RWPE1 (cell line): Measurements from ENCODE around the gene CCL19.

ENCODE experiments used
- CTCF ChIA-PET: fragments of 350-600 bp; sonication (Branson Sonifier 250); formaldehyde crosslinking; extraction: SDS; loops from one replicate; lab custom pipeline; 2021; lab: Yijun Ruan, JAX
- POLR2A ChIA-PET: fragments of 400-600 bp; formaldehyde crosslinking; extraction: SDS; loops from one replicate; lab custom pipeline; 2020; ENCODE audit warnings: antibody characterized with exemption; ENCODE audit not compliant: low non-redundant PET; lab: Yijun Ruan, JAX
- DNase-seq: peaks from one replicate; pipeline ENCODE4 v3.0.0; 2012; ENCODE audit warnings: low spot score
- H3K27ac ChIP-seq: fragments of 450-650 bp; 2 replicates; pipeline ENCODE4 v1.5.1; 2017
- TF ChIP-seq, protein P1 (sequence below): fragments of 450-650 bp; conservative IDR thresholded peaks from 2 replicates; pipeline ENCODE4 v1.5.1; 2017; ENCODE audit warnings: low read depth, mild to moderate bottlenecking

CCL19 gene

DNA sequence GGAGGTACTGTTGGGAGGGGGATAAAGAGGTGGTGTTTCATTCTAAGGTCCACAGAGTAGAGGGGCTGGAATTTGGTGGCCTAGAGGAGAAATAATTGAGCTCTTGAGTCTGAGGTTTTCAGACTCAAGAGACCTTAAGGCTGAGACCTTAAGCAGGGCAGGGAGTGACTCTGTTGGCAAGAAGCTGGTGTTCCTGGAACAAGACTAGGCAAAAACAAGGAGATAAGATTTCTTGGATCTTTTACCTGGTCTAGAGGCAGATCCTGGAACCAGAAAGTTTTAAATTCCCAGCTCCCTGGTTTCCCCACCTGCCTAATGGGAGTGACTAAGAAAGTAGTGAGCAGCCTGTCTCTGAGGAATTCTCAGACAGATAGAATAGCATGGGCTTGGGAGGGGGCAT lies 22.9 kb upstream of the CCL19 start:
- POLR2A ChIA-PET, result no interaction called here
- H3K27ac ChIP-seq, result no peak overlapping the region
- TF ChIP-seq, protein P1, sequence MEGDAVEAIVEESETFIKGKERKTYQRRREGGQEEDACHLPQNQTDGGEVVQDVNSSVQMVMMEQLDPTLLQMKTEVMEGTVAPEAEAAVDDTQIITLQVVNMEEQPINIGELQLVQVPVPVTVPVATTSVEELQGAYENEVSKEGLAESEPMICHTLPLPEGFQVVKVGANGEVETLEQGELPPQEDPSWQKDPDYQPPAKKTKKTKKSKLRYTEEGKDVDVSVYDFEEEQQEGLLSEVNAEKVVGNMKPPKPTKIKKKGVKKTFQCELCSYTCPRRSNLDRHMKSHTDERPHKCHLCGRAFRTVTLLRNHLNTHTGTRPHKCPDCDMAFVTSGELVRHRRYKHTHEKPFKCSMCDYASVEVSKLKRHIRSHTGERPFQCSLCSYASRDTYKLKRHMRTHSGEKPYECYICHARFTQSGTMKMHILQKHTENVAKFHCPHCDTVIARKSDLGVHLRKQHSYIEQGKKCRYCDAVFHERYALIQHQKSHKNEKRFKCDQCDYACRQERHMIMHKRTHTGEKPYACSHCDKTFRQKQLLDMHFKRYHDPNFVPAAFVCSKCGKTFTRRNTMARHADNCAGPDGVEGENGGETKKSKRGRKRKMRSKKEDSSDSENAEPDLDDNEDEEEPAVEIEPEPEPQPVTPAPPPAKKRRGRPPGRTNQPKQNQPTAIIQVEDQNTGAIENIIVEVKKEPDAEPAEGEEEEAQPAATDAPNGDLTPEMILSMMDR, result no peak
- CTCF ChIA-PET, result no interaction called here
- DNase-seq, result no peak

DNA sequence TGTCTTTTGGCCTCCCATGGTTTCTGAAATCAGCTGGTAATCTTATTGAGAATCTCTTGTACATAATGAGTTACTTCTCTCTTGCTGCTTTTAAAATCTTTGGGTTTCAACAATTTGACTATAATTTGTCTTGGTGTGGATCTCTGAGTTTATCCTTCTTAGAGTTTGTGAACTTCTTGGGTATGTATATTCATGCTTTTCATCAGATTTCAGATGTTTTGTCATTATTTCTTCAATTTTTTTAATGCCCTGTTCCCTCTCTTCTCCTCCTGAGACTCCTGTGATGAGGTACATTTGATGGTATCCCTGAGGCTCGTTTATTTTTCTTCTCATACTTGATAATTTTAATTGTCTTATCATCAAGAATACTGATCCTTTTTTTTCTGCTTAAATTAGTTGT lies 21.1 kb upstream of the CCL19 start:
- ChIA-PET POLR2A (no interaction called here), CTCF (no interaction called here)

DNA sequence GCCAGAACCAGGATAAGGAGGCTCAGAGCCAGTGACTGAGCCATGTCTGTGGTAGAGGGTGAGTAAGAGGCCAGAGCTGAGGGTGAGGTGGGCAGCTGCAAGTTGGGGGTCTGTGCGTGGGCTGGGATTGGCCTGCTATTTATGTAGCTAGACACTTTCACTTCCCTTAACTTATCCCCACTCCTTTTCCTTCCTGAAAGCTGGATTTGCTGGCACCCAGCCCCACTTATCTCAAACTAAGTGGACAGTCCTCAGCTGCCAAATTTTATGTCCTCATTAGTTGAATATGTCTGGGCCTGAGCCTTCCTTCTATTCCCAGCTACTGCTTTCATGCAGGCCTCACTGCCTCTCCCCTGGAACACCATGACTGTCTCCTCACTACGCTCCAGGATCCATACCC lies 18.9 kb upstream of the CCL19 start, which contains the start of gene CCL21:
CCL21 (minus strand) TSS at position 114 of the 400 bp plus-strand sequence; CDS start at position 44, 70 bp downstream.
- TF ChIP-seq, protein P1, result no peak
- ChIA-PET POLR2A (interaction anchor here (0.6 kb wide), 1 partner anchor 362 kb away, joined by 3 read pairs; no protein-coding TSS in a partner anchor), CTCF (interaction anchor here (0.5 to 0.6 kb wide), 2 partner anchors 17 to 188 kb away, joined by 3 to 5 read pairs; no protein-coding TSS in a partner anchor)
- no peak within 1 kb of the TSS for H3K27ac ChIP-seq
- no peak for DNase-seq

More for the DNA sequence above, 21.1 kb upstream of the CCL19 start:
- H3K27ac ChIP-seq, result no peak overlapping the region
- TF ChIP-seq, protein P1, result no peak
- DNase-seq, result no peak

DNA sequence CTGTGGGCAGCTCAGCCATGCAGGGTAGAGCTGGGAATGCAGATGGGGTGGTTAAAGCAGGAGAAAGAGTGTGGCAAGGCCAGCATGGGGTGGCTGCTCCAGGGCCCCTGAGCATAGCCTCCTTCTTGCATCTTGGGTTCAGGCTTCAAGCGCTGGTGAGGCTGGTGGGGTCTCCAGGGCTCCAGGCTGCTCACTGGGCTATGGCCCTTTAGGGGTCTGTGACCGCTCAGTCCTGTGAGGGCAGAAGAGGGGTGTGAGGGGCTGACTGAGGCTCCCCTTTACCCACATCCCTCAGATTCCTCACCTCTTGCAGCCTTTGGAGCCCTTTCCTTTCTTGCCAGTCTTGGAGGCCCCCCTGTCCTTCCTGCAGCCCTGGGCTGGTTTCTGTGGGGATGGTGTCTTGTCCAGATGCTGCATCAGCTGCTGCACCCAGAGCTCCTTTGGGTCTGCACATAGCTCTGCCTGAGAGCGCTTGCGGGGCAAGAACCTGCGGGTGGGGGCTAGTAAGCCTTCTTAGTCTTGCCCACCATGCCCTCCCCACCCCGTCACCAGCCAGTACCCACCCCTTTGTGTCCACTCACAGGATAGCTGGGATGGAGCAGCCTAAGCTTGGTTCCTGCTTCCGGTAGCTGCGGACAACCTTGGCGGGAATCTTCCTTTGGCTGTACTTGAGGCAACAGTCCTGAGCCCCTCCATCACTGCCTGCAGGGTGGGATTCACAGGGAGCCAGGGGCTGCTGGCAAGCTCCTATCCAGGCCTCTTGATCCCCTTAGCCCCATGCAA lies 18.3 kb upstream of the CCL19 start:
- no peak for DNase-seq
- CTCF ChIA-PET, result no interaction called here
- TF ChIP-seq, protein P1, result no peak
- H3K27ac ChIP-seq, result no peak overlapping the region
- POLR2A ChIA-PET, result no interaction called here

DNA sequence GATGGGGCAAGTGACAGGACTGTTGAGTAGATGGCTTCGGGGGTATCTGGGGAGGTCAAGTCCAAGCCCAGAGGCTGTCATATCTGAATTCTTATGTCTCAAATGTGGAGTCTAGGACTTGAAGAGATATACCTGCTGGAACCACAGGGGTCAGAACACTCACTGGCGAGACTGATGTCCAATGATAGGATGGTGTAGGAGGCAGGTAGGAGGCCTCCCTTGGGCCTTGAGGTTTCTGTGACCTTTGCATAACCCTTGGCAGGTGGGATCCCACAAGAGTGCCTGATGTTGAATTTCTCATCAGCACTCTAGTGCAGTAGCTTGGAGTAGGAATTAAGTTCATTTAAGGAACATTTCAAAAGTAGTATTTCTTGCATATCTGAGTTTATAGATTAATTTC lies 16.1 kb upstream of the CCL19 start:
- H3K27ac ChIP-seq, result no peak overlapping the region
- ChIA-PET POLR2A (no interaction called here), CTCF (no interaction called here)
- TF ChIP-seq, protein P1, result no peak
- no peak for DNase-seq

DNA sequence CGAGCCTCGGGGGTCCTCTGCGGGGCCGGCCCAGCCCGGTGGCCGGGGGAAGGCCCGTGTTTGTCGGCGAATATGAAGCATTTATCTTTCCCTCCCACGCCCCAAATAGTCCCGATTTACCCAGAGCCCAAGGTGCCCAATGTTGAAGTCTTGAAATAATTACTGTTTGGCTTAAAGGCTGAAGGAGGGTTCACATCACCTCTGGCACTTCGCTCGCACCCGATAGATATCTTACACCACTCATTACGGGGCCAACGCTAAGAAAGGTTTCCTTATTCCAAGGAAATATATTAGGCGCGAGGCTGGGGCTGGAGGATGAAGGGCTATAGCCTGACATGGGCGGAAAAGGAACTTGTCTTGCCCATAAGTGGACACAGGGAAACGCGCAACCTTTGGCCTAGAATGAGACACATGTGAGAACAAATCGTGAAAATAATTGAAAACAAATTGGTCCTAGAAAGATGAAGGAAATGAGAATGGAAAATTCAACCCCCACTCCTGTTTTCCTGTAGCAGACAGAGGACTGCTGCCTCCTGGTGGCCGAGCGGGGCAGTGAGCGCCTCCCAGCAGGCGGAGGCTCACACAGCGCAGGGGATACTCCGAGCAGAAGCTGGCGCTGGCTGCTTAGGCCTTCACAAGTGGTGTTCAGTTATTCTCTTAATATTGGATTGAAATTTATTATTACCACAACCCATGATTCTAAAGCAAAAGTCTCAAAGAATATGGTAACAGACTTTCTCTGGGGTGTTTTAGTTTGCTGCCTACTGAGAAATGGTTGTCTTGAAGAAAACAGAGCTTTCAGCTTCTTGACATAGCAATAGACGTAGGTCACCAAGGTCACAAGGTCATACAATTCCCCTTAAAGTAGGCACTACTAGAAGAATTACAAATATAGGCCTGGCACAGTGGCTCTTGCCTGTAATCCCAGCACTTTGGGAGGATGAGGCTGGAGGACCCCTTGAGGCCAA lies 11.0 kb upstream of the CCL19 start:
- TF ChIP-seq, protein P1, result peak; percentile 98
- H3K27ac ChIP-seq, result no peak overlapping the region
- ChIA-PET POLR2A (no interaction called here), CTCF (interaction anchor here (0.5 to 1.4 kb wide), 12 partner anchors 16 to 167 kb away, joined by 3 to 5 read pairs (median 3); partner anchors contain the start of genes DCTN3, GALT and SIGMAR1)
- DNase-seq, result peak; percentile 74
